Measurements from ENCODE around the gene C9orf153.
"Not testable (repeated sequence)": the region's sequence is repeated elsewhere in the genome, so short reads cannot be mapped to it uniquely, and the experiment has no call there.

GRCh38 chr9:86190700-86191099 is 68.8 kb downstream of the C9orf153 start:
- not testable (repeated sequence) for TF ChIP-seq FOSL1 (IDR thresholded peaks at IDR 0.05; ENCODE audit: insufficient read depth, low read depth, low read length); USF2 (IDR thresholded peaks at IDR 0.05; ENCODE audit: low read length); POLR2AphosphoS5 (IDR thresholded peaks at IDR 0.05; ENCODE audit: low read depth, low read length); CTCF (IDR thresholded peaks at IDR 0.05; ENCODE audit: control extremely low read depth in 1 of 3, insufficient read depth in 1 of 3, low read depth in 1 of 3, low read length in 3 of 3); TBP (IDR thresholded peaks at IDR 0.05; ENCODE audit: low read depth, low read length); EP300 (IDR thresholded peaks at IDR 0.05; ENCODE audit: borderline replicate concordance in 1 of 2, low read depth in 2 of 2, low read length in 2 of 2); ZNF274 (IDR thresholded peaks at IDR 0.05; ENCODE audit: borderline replicate concordance, extremely low read depth, low read length); TAF1 (IDR thresholded peaks at IDR 0.05; ENCODE audit: low read depth, low read length)

All from H1 (cell line).